Activated CD8-positive, alpha-beta memory T cell treated with anti-CD3 and anti-CD28 coated beads, Interleukin-2, amount 50 U/mL, for 24 hours (primary cell): ENCODE measurements around the gene RBM44.

ENCODE experiments used
- DNase-seq: peaks from one replicate; pipeline ENCODE4 v3.0.0-alpha.2; 2020; ENCODE audit errors: extremely low read depth

Gene RBM44

GRCh38 chr2:237872178-237872887 is 73.8 kb downstream of the RBM44 start:
- no peak for DNase-seq

GRCh38 chr2:237873421-237873831 is 74.8 kb downstream of the RBM44 start:
- DNase-seq, result no peak

- DNase-seq, result no peak
Observed at GRCh38 chr2:237873897-237874551, 75.4 kb downstream of the RBM44 start.

GRCh38 chr2:237874585-237875161 is 76.1 kb downstream of the RBM44 start:
- DNase-seq, result no peak

GRCh38 chr2:237875256-237876060 is 76.9 kb downstream of the RBM44 start:
- DNase-seq, result no peak

- no peak for DNase-seq
Observed at GRCh38 chr2:237876061-237876526, 77.5 kb downstream of the RBM44 start.

GRCh38 chr2:237876532-237876931 is 78.0 kb downstream of the RBM44 start:
- no peak for DNase-seq

- no peak for DNase-seq
Observed at GRCh38 chr2:237876951-237877491, 78.4 kb downstream of the RBM44 start.

- no peak for DNase-seq
Observed at GRCh38 chr2:237877576-237878307, 79.2 kb downstream of the RBM44 start.

GRCh38 chr2:237878321-237879057 is 79.9 kb downstream of the RBM44 start:
- no peak for DNase-seq

- DNase-seq, result no peak
Observed at GRCh38 chr2:237879058-237879430, 80.5 kb downstream of the RBM44 start.

- no peak for DNase-seq
Observed at GRCh38 chr2:237879991-237880560, 81.5 kb downstream of the RBM44 start.

- DNase-seq, result no peak
Observed at GRCh38 chr2:237882510-237883481, 84.2 kb downstream of the RBM44 start.

- DNase-seq, result no peak
Observed at GRCh38 chr2:237883951-237884446, 85.4 kb downstream of the RBM44 start.

- DNase-seq, result no peak
Observed at GRCh38 chr2:237884681-237885080, 86.1 kb downstream of the RBM44 start.

GRCh38 chr2:237885111-237885930 is 86.7 kb downstream of the RBM44 start:
- no peak for DNase-seq

- DNase-seq, result no peak
Observed at GRCh38 chr2:237885931-237886684, 87.5 kb downstream of the RBM44 start.
